Measurements from ENCODE around the gene EIPR1. TPM values are rescaled to one million over a fixed set of nuclear protein-coding genes. Genes with fewer than 3 reads are reported as not detected.

EIPR1 gene
- total RNA-seq, 1 experiment from 2014 or later = 36.9 TPM

DNA sequence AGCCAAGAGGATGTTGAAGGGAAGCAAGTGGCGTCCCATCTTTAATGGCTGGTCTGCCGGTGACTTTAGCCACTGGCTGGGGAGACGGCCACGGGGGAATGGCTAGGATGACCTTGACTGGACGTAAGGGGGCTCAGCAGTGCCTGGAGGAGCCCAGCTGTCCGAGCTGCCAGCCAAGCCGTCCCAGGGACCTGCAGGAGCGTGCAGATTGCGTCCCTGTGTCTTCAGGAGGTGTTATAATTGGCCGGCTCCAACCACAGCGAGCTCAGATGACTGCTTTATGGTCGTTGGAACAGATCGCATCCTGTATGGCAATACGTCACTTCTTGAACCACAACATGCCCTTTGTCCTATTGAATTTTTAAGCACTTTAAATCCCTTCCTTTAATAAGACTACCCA, 204.6 kb downstream of the EIPR1 start:
- intact Hi-C loops (cut with micrococcal nuclease; ENCODE audit: unreplicated experiment) = no loop called here
- H3K9me3 Mint-ChIP-seq (ENCODE audit: unreplicated experiment) = no peaks in the 10 kb centered on the region

DNA sequence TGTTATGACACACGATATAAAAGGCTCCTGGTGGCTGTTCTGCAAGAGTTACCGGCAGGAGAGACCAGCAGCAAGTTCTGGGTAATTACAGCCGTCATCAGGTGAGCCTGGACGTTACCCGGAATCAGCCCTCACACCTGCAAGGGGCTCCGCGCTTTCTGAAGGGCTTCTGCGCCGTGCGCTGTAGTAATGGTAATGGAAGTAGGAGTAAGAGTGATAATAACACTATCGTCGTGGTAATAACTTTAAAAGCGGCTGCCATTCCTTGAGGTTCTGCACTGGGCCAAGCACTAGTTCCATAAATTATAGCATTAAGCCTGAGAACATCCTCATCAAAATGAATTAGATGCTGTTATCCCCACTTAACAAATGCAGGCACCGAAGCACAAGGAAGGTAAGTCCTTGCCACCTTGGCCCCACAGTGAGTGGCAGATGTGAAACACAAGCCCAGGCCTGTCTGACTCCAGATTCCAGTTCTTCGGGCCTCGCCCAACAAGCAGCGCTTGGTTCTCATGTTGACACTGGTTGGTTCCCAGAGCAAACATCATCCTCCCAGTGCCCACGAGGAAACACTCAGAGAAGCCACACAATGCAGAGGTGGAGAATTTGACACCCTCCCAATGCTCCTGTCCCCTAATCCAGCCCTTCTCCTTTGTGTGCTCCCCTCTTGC, 205.2 kb downstream of the EIPR1 start:
- DNase-seq = no peak
- no TSS peak for BruUV-seq (replicated peaks)
- Histone ChIP-seq H3K27me3 (replicated peaks; ENCODE audit: control insufficient read depth, insufficient read depth, low read length) (no peaks in the 10 kb centered on the region), H3K36me3 (ENCODE audit: control insufficient read depth, insufficient read depth, low read length) (peaks cover 1% of the 10 kb centered on the region; the same call in 1 of the 2 replicates), H3K4me3 (ENCODE audit: low read depth, low read length) (no peak overlapping the region), H3K4me1 (peaks cover 4% of the 10 kb centered on the region; the same call in 1 of the 2 replicates), H3K9me3 (no peaks in the 10 kb centered on the region)
- Mint-ChIP-seq H3K27me3 (ENCODE audit: insufficient read depth, unreplicated experiment) (no peaks in the 10 kb centered on the region), H3K27ac (ENCODE audit: unreplicated experiment) (no peak overlapping the region), H3K9me3 (ENCODE audit: unreplicated experiment) (no peaks in the 10 kb centered on the region), H3K4me3 (ENCODE audit: unreplicated experiment) (no peak overlapping the region), H3K4me1 (ENCODE audit: low read depth, unreplicated experiment) (no peaks in the 10 kb centered on the region), H3K36me3 (ENCODE audit: insufficient read depth, unreplicated experiment) (peaks cover 6% of the 10 kb centered on the region)
- TF ChIP-seq, protein P1, sequence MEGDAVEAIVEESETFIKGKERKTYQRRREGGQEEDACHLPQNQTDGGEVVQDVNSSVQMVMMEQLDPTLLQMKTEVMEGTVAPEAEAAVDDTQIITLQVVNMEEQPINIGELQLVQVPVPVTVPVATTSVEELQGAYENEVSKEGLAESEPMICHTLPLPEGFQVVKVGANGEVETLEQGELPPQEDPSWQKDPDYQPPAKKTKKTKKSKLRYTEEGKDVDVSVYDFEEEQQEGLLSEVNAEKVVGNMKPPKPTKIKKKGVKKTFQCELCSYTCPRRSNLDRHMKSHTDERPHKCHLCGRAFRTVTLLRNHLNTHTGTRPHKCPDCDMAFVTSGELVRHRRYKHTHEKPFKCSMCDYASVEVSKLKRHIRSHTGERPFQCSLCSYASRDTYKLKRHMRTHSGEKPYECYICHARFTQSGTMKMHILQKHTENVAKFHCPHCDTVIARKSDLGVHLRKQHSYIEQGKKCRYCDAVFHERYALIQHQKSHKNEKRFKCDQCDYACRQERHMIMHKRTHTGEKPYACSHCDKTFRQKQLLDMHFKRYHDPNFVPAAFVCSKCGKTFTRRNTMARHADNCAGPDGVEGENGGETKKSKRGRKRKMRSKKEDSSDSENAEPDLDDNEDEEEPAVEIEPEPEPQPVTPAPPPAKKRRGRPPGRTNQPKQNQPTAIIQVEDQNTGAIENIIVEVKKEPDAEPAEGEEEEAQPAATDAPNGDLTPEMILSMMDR (IDR thresholded peaks at IDR 0.05; ENCODE audit: insufficient read depth in 1 of 2, low read depth in 1 of 2, low read length in 1 of 2, severe bottlenecking in 1 of 2, unreplicated experiment in 1 of 2) = no peak
- intact Hi-C loops (cut with micrococcal nuclease; ENCODE audit: unreplicated experiment) = no loop called here
- ChIA-PET POLR2A (no interaction called here), CTCF (no interaction called here)

More for the DNA sequence above, 204.6 kb downstream of the EIPR1 start:
- Mint-ChIP-seq H3K27me3 (ENCODE audit: insufficient read depth, unreplicated experiment) (no peaks in the 10 kb centered on the region), H3K36me3 (ENCODE audit: insufficient read depth, unreplicated experiment) (no peaks in the 10 kb centered on the region), H3K4me3 (ENCODE audit: unreplicated experiment) (no peak overlapping the region), H3K27ac (ENCODE audit: unreplicated experiment) (no peak overlapping the region), H3K4me1 (ENCODE audit: low read depth, unreplicated experiment) (no peaks in the 10 kb centered on the region)
- no peak overlapping the region for H3K4me3 ChIP-seq (ENCODE audit: low read depth, low read length)
- H3K36me3 ChIP-seq (ENCODE audit: control insufficient read depth, insufficient read depth, low read length) = peaks cover 1% of the 10 kb centered on the region; the same call in 1 of the 2 replicates
- H3K27me3 ChIP-seq (replicated peaks; ENCODE audit: control insufficient read depth, insufficient read depth, low read length) = no peaks in the 10 kb centered on the region
- no peak for DNase-seq
- ChIA-PET CTCF (no interaction called here), POLR2A (no interaction called here)
- no TSS peak for BruUV-seq (replicated peaks)
- no peaks in the 10 kb centered on the region for H3K9me3 ChIP-seq
- H3K4me1 ChIP-seq = peaks cover 4% of the 10 kb centered on the region; the same call in 1 of the 2 replicates
- TF ChIP-seq, protein P1 (IDR thresholded peaks at IDR 0.05; ENCODE audit: insufficient read depth in 1 of 2, low read depth in 1 of 2, low read length in 1 of 2, severe bottlenecking in 1 of 2, unreplicated experiment in 1 of 2) = no peak

DNA sequence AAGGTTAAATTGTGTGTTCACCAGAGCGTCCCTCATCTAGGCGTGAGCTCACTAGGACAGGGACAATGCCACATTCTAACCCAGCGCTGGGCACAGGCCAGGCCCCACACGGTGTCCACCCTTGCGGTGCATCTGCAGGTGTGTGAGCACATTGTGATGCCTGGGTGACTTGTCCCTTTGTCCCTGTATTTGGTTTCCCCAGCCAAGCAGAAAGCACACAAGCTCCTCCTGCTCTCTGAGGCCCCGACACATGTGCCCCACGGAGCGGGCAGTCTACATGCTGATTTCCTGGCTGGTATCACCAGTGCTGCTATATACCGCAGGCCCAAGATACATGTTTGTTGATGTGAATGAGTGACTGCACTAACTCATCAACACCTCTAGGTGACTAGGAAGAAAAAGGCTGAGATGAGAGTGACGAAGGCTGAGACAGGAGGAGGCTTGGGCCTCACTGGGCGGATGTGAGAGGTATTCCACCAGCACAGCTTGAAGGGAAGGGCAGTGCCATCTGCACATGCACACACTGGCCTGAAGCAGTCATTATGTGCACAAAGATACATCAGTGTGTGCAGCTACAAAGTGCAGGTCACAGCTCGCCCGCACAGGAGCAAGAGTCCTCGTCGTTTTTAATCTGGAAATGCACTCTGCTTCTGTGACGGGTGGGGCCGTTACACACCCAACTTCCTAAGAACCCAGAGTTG, 205.9 kb downstream of the EIPR1 start:
- Mint-ChIP-seq H3K36me3 (ENCODE audit: insufficient read depth, unreplicated experiment) (peaks cover 12% of the 10 kb centered on the region), H3K27me3 (ENCODE audit: insufficient read depth, unreplicated experiment) (no peaks in the 10 kb centered on the region), H3K9me3 (ENCODE audit: unreplicated experiment) (peaks cover under 1% of the 10 kb centered on the region), H3K4me3 (ENCODE audit: unreplicated experiment) (no peak overlapping the region), H3K4me1 (ENCODE audit: low read depth, unreplicated experiment) (no peaks in the 10 kb centered on the region), H3K27ac (ENCODE audit: unreplicated experiment) (no peak overlapping the region)
- no peak for DNase-seq
- ChIA-PET POLR2A (no interaction called here), CTCF (no interaction called here)
- Histone ChIP-seq H3K27me3 (replicated peaks; ENCODE audit: control insufficient read depth, insufficient read depth, low read length) (no peaks in the 10 kb centered on the region), H3K9me3 (no peaks in the 10 kb centered on the region), H3K36me3 (ENCODE audit: control insufficient read depth, insufficient read depth, low read length) (peaks cover 1% of the 10 kb centered on the region; the same call in 1 of the 2 replicates), H3K4me1 (peaks cover 4% of the 10 kb centered on the region; the same call in 1 of the 2 replicates), H3K4me3 (ENCODE audit: low read depth, low read length) (no peak overlapping the region)
- intact Hi-C loops (cut with micrococcal nuclease; ENCODE audit: unreplicated experiment) = no loop called here
- TF ChIP-seq, protein P1 (IDR thresholded peaks at IDR 0.05; ENCODE audit: insufficient read depth in 1 of 2, low read depth in 1 of 2, low read length in 1 of 2, severe bottlenecking in 1 of 2, unreplicated experiment in 1 of 2) = no peak
- BruUV-seq (replicated peaks) = no TSS peak
